DMS53 (cell line): ENCODE results near the gene DVL2.

Experiments
- DNase-seq: peaks from one replicate; lab custom pipeline; 2025; lab: John Stamatoyannopoulos, UW

The DVL2 gene

GRCh38 chr17:7234083-7234951 lies at the start of gene DVL2:
Gene DVL2 (minus strand): TSS chr17:7234517. CDS start chr17:7234262, 255 bp downstream.
- peak; percentile 99 for DNase-seq

GRCh38 chr17:7283471-7284216 lies 49.3 kb upstream of the DVL2 start:
- no peak for DNase-seq

GRCh38 chr17:7282752-7283321 lies 48.5 kb upstream of the DVL2 start:
- peak; percentile 42 for DNase-seq

- no peak for DNase-seq
These were observed 47.8 kb upstream of the DVL2 start for GRCh38 chr17:7281953-7282751.

GRCh38 chr17:7281074-7281952 lies 47.0 kb upstream of the DVL2 start, which contains the start of gene SLC2A4:
Gene SLC2A4 (plus strand): TSS chr17:7281718. CDS start chr17:7281935, 217 bp downstream.
- DNase-seq, result peak; percentile 98

GRCh38 chr17:7280519-7281073 lies 46.3 kb upstream of the DVL2 start:
- peak; percentile 96 for DNase-seq

- no peak for DNase-seq
These were observed 45.1 kb upstream of the DVL2 start for GRCh38 chr17:7279448-7279847.

- DNase-seq, result peak; percentile 43
These were observed 32.5 kb upstream of the DVL2 start for GRCh38 chr17:7266784-7267183.

- DNase-seq, result no peak
These were observed 29.4 kb upstream of the DVL2 start for GRCh38 chr17:7263801-7264078.

- peak; percentile 83 for DNase-seq
These were observed 28.9 kb upstream of the DVL2 start for GRCh38 chr17:7262935-7263800.

GRCh38 chr17:7262192-7262934 lies 28.0 kb upstream of the DVL2 start, which contains the start of gene CLDN7:
Gene CLDN7 (minus strand): TSS chr17:7262478. CDS start chr17:7262043, 435 bp downstream.
- peak; percentile 99 for DNase-seq

GRCh38 chr17:7261379-7262191 lies 27.3 kb upstream of the DVL2 start:
- peak; percentile 78 for DNase-seq

GRCh38 chr17:7260651-7261378 lies 26.5 kb upstream of the DVL2 start:
- peak; percentile 96 for DNase-seq

GRCh38 chr17:7260151-7260550 lies 25.8 kb upstream of the DVL2 start:
- DNase-seq, result peak; percentile 48

- DNase-seq, result no peak
These were observed 25.2 kb upstream of the DVL2 start for GRCh38 chr17:7259555-7259889.

- peak; percentile 64 for DNase-seq
These were observed 24.6 kb upstream of the DVL2 start for GRCh38 chr17:7258731-7259554.
